HEK293 (cell line): ENCODE measurements around the gene TOP2A.
A peak's percentile ranks its signal among the peaks of the same experiment; 100 is the strongest.
"Not testable (repeated sequence)": the region's sequence is repeated elsewhere in the genome, so short reads cannot be mapped to it uniquely, and the experiment has no call there.

Experiments used
- CTCF ChIA-PET: fragments of 350-600 bp; formaldehyde crosslinking; extraction: SDS; loops from one replicate; lab custom pipeline; 2021; ENCODE audit warnings: antibody characterized with exemption; lab: Yijun Ruan, JAX
- POLR2A ChIA-PET: fragments of 300-600 bp; formaldehyde crosslinking; extraction: SDS; loops from one replicate; lab custom pipeline; 2020; ENCODE audit warnings: antibody characterized with exemption, inconsistent platforms; lab: Yijun Ruan, JAX
- H3K27ac ChIP-seq: fragments of 200-500 bp; sonication (Bioruptor generic); 2 replicates; pipeline ENCODE4 v1.5.1; 2014; ENCODE audit warnings: low read depth, low read length, control low read depth, inconsistent platforms; ENCODE audit errors: extremely low read depth
- H3K36me3 ChIP-seq, 2 experiments: fragments of 200-500 bp in 1 of 2; sonication (Bioruptor generic) in 1 of 2; 1 replicate in 1 of 2; 2 replicates in 1 of 2; pipeline ENCODE4 v1.5.1; 2014 to 2017; ENCODE audit warnings: inconsistent platforms in 2 of 2, low read length in 2 of 2; ENCODE audit not compliant: control insufficient read depth in 2 of 2, insufficient read depth in 1 of 2
- H3K4me1 ChIP-seq: fragments of 200-500 bp; sonication (Bioruptor generic); 2 replicates; pipeline ENCODE4 v1.5.1; 2014; ENCODE audit warnings: mild to moderate bottlenecking, low read length, inconsistent platforms; ENCODE audit not compliant: control insufficient read depth, insufficient read depth
- H3K4me3 ChIP-seq: 2 replicates; pipeline ENCODE4 v1.5.1; 2011; ENCODE audit warnings: low read depth, mild to moderate bottlenecking, control low read depth, low read length, moderate library complexity
- H3K9me3 ChIP-seq: fragments of 200-500 bp; sonication (Bioruptor generic); 2 replicates; pipeline ENCODE4 v1.5.1; 2014; ENCODE audit warnings: low read depth, low read length, inconsistent platforms; ENCODE audit not compliant: control insufficient read depth, insufficient read depth
- BCL11B ChIP-seq: fragments of 450-650 bp; formaldehyde crosslinking; IDR thresholded peaks from 2 replicates; pipeline ENCODE4 v1.5.1; 2016; ENCODE audit warnings: low read depth, missing biosample characterization, missing genetic modification characterization
- FEZF1 ChIP-seq: fragments of 450-650 bp; formaldehyde crosslinking; IDR thresholded peaks from 2 replicates; pipeline ENCODE4 v1.5.1; 2016; ENCODE audit warnings: missing biosample characterization, missing genetic modification characterization
- YY2 ChIP-seq: fragments of 450-650 bp; formaldehyde crosslinking; IDR thresholded peaks from 2 replicates; pipeline ENCODE4 v1.5.1; 2016; ENCODE audit warnings: missing biosample characterization, missing genetic modification characterization
- ZFHX2 ChIP-seq: fragments of 450-650 bp; formaldehyde crosslinking; conservative IDR thresholded peaks from 2 replicates; pipeline ENCODE4 v1.5.1; 2016; ENCODE audit warnings: missing biosample characterization, missing genetic modification characterization
- ZNF211 ChIP-seq: fragments of 450-650 bp; formaldehyde crosslinking; IDR thresholded peaks from 2 replicates; pipeline ENCODE4 v1.5.1; 2016; ENCODE audit warnings: low read depth, missing biosample characterization, missing genetic modification characterization
- ZNF324 ChIP-seq: fragments of 450-650 bp; formaldehyde crosslinking; IDR thresholded peaks from 2 replicates; pipeline ENCODE4 v1.5.1; 2016; ENCODE audit warnings: missing biosample characterization, missing genetic modification characterization
- ZNF571 ChIP-seq: fragments of 450-650 bp; formaldehyde crosslinking; IDR thresholded peaks from 2 replicates; pipeline ENCODE4 v1.5.0; 2017; ENCODE audit warnings: missing biosample characterization, missing genetic modification characterization
- ZNF621 ChIP-seq: fragments of 450-650 bp; formaldehyde crosslinking; IDR thresholded peaks from 2 replicates; pipeline ENCODE4 v1.5.1; 2017; ENCODE audit warnings: missing biosample characterization, missing genetic modification characterization
- ZNF747 ChIP-seq: fragments of 450-650 bp; formaldehyde crosslinking; IDR thresholded peaks from 2 replicates; pipeline ENCODE4 v1.5.1; 2016; ENCODE audit warnings: missing biosample characterization, missing genetic modification characterization
- ZSCAN23 ChIP-seq: fragments of 450-650 bp; formaldehyde crosslinking; IDR thresholded peaks from 2 replicates; pipeline ENCODE4 v1.5.1; 2016; ENCODE audit warnings: missing biosample characterization, missing genetic modification characterization
- TF ChIP-seq, protein P1 (sequence below): fragments of 450-650 bp; formaldehyde crosslinking; IDR thresholded peaks from 2 replicates; pipeline ENCODE4 v1.5.1; 2016; ENCODE audit warnings: missing biosample characterization, missing genetic modification characterization
- TF ChIP-seq, protein P2 (sequence below): fragments of 450-650 bp; formaldehyde crosslinking; IDR thresholded peaks from 2 replicates; pipeline ENCODE4 v1.5.1; 2016; ENCODE audit warnings: missing biosample characterization, missing genetic modification characterization
- TF ChIP-seq, protein P3 (sequence below): fragments of 450-650 bp; formaldehyde crosslinking; IDR thresholded peaks from 2 replicates; pipeline ENCODE4 v1.5.0; 2017; ENCODE audit warnings: missing biosample characterization, missing genetic modification characterization, borderline replicate concordance
- TF ChIP-seq, protein P4 (sequence below): fragments of 450-650 bp; formaldehyde crosslinking; IDR thresholded peaks from 2 replicates; pipeline ENCODE4 v1.5.1; 2016; ENCODE audit warnings: missing biosample characterization, missing genetic modification characterization
- TF ChIP-seq, protein P5 (sequence below): fragments of 450-650 bp; formaldehyde crosslinking; IDR thresholded peaks from 2 replicates; pipeline ENCODE4 v1.5.1; 2016; ENCODE audit warnings: missing biosample characterization, missing genetic modification characterization

Gene TOP2A

DNA sequence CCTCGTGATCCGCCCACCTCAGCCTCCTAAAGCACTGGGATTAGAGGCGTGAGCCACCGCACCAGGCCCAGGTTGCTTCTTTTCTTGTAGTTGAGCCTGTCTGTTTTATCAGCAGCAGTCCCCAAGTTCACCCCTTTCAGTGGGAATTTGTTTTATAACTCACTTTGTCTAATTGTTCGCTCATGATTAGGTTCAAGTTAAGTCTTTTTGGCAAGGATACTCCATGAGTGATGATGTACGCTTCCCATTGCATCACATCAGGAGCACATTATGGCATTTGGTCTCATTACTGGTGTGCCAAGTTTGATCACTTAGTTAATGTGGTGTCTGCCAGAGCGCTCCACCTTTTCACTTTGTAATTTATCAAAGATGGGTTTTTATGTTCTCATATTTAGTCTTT is 38.7 kb downstream of the TOP2A start (continued):
- TF ChIP-seq, protein P1, sequence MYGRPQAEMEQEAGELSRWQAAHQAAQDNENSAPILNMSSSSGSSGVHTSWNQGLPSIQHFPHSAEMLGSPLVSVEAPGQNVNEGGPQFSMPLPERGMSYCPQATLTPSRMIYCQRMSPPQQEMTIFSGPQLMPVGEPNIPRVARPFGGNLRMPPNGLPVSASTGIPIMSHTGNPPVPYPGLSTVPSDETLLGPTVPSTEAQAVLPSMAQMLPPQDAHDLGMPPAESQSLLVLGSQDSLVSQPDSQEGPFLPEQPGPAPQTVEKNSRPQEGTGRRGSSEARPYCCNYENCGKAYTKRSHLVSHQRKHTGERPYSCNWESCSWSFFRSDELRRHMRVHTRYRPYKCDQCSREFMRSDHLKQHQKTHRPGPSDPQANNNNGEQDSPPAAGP (tag by site-specific recombination), result no peak
- TF ChIP-seq ZNF571 (tag by site-specific recombination) (no peak), ZSCAN23 (tag by site-specific recombination) (no peak), FEZF1 (tag by site-specific recombination) (no peak), ZNF747 (tag by site-specific recombination) (no peak), ZFHX2 (tag by site-specific recombination) (no peak), ZNF211 (no peak), YY2 (no peak), BCL11B (no peak), ZNF621 (tag by site-specific recombination) (no peak)
- TF ChIP-seq, protein P2, sequence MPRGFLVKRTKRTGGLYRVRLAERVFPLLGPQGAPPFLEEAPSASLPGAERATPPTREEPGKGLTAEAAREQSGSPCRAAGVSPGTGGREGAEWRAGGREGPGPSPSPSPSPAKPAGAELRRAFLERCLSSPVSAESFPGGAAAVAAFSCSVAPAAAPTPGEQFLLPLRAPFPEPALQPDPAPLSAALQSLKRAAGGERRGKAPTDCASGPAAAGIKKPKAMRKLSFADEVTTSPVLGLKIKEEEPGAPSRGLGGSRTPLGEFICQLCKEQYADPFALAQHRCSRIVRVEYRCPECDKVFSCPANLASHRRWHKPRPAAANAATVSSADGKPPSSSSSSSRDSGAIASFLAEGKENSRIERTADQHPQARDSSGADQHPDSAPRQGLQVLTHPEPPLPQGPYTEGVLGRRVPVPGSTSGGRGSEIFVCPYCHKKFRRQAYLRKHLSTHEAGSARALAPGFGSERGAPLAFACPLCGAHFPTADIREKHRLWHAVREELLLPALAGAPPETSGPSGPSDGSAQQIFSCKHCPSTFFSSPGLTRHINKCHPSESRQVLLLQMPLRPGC (tag by site-specific recombination), result no peak
- TF ChIP-seq, protein P3, sequence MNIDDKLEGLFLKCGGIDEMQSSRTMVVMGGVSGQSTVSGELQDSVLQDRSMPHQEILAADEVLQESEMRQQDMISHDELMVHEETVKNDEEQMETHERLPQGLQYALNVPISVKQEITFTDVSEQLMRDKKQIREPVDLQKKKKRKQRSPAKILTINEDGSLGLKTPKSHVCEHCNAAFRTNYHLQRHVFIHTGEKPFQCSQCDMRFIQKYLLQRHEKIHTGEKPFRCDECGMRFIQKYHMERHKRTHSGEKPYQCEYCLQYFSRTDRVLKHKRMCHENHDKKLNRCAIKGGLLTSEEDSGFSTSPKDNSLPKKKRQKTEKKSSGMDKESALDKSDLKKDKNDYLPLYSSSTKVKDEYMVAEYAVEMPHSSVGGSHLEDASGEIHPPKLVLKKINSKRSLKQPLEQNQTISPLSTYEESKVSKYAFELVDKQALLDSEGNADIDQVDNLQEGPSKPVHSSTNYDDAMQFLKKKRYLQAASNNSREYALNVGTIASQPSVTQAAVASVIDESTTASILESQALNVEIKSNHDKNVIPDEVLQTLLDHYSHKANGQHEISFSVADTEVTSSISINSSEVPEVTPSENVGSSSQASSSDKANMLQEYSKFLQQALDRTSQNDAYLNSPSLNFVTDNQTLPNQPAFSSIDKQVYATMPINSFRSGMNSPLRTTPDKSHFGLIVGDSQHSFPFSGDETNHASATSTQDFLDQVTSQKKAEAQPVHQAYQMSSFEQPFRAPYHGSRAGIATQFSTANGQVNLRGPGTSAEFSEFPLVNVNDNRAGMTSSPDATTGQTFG (tag by site-specific recombination), result no peak

DNA sequence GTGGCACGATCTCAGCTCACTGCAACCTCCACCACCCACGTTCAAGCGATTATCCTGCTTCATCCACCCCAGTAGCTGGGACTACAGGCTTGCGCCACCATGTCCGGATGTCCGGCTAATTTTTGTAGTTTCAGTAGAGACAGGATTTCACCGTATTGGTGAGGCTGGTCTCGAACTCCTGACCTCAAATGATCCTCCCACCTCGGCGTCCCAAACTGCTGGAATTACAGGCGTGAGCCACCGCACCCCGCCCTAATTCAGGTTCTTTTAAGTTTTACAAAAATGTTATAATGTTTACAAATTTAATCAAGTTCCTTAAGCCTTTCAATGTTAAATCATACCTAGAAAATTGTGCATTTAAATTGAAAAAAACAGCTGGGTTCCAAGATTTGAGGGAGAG is 39.9 kb downstream of the TOP2A start:
- POLR2A ChIA-PET, result interaction anchor here (0.7 kb wide), 1 partner anchor 8 kb away, joined by 3 read pairs; no protein-coding TSS in a partner anchor

DNA sequence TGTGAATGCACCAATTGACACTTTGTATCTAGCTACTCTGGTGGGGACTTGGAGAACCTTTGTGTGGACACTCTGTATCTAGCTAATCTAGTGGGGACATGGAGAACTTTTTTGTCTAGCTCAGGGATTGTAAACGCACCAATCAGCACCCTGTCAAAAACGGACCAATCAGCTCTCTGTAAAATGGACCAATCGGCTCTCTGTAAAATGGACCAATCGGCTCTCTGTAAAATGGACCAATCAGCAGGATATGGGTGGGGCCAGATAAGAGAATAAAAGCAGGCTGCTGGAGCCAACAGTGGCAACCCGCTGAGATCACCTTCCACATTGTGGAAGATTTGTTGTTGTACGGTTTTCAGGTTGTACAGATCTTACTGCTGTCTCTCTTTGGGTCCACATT is 41.2 kb downstream of the TOP2A start:
- H3K27ac ChIP-seq, H3K4me3 ChIP-seq, H3K36me3 ChIP-seq, H3K4me1 ChIP-seq, H3K9me3 ChIP-seq: not testable (repeated sequence)
- POLR2A ChIA-PET, result interaction anchor here (1.7 kb wide), 1 partner anchor 41 kb away, joined by 7 read pairs; the partner anchor contains the start of gene TOP2A
- CTCF ChIA-PET, result interaction anchor here (0.6 to 1.2 kb wide), 3 partner anchors 19 to 100 kb away, joined by 3 to 7 read pairs (median 3); no protein-coding TSS in a partner anchor

More for the DNA sequence above, 39.9 kb downstream of the TOP2A start:
- H3K27ac ChIP-seq, result no peak overlapping the region
- no peaks in the 10 kb centered on the region for H3K4me1 ChIP-seq
- TF ChIP-seq ZNF324 (tag by site-specific recombination), result no peak
- TF ChIP-seq, protein P4, sequence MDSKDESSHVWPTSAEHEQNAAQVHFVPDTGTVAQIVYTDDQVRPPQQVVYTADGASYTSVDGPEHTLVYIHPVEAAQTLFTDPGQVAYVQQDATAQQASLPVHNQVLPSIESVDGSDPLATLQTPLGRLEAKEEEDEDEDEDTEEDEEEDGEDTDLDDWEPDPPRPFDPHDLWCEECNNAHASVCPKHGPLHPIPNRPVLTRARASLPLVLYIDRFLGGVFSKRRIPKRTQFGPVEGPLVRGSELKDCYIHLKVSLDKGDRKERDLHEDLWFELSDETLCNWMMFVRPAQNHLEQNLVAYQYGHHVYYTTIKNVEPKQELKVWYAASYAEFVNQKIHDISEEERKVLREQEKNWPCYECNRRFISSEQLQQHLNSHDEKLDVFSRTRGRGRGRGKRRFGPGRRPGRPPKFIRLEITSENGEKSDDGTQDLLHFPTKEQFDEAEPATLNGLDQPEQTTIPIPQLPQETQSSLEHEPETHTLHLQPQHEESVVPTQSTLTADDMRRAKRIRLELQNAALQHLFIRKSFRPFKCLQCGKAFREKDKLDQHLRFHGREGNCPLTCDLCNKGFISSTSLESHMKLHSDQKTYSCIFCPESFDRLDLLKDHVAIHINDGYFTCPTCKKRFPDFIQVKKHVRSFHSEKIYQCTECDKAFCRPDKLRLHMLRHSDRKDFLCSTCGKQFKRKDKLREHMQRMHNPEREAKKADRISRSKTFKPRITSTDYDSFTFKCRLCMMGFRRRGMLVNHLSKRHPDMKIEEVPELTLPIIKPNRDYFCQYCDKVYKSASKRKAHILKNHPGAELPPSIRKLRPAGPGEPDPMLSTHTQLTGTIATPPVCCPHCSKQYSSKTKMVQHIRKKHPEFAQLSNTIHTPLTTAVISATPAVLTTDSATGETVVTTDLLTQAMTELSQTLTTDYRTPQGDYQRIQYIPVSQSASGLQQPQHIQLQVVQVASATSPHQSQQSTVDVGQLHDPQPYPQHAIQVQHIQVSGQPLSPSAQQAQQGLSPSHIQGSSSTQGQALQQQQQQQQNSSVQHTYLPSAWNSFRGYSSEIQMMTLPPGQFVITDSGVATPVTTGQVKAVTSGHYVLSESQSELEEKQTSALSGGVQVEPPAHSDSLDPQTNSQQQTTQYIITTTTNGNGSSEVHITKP (tag by site-specific recombination), result no peak
- TF ChIP-seq, protein P5, sequence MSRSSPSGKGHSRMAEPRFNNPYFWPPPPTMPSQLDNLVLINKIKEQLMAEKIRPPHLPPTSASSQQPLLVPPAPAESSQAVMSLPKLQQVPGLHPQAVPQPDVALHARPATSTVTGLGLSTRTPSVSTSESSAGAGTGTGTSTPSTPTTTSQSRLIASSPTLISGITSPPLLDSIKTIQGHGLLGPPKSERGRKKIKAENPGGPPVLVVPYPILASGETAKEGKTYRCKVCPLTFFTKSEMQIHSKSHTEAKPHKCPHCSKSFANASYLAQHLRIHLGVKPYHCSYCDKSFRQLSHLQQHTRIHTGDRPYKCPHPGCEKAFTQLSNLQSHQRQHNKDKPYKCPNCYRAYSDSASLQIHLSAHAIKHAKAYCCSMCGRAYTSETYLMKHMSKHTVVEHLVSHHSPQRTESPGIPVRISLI (tag by site-specific recombination), result 0 out of 2 replicates have a peak, but pooled peaks have one; percentile 7
- no peaks in the 10 kb centered on the region for H3K9me3 ChIP-seq
- H3K4me3 ChIP-seq, result no peak overlapping the region
- CTCF ChIA-PET, result interaction anchor here (0.8 to 0.9 kb wide), 2 partner anchors 182 to 339 kb away, joined by 4 read pairs; no protein-coding TSS in a partner anchor
- H3K36me3 ChIP-seq, result no peaks in the 10 kb centered on the region

DNA sequence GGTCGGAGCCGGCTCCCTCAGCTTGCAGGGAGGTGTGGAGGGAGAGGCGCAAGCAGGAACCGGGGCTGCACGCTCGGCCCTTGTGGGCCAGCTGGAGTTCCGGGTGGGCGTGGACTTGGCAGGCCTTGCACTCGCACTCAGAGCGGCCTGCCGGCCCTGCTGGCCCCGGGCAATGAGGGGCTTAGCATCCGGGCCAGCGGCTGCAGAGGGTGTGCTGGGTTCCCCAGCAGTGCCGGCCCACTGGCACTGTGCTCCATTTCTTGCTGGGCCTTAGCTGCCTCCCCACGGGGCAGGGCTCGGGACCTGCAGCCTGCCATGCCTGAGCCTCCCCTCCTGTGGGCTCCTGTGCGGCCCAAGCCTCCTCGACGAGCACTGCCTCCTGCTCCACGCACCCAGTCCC is 41.9 kb downstream of the TOP2A start:
- H3K4me3 ChIP-seq, H3K36me3 ChIP-seq, H3K4me1 ChIP-seq, H3K27ac ChIP-seq, H3K9me3 ChIP-seq: not testable (repeated sequence)
- CTCF ChIA-PET, result interaction anchor here (1.2 kb wide), 2 partner anchors 40 to 101 kb away, joined by 3 to 4 read pairs; no protein-coding TSS in a partner anchor
- POLR2A ChIA-PET, result interaction anchor here (1.7 kb wide), 1 partner anchor 42 kb away, joined by 7 read pairs; the partner anchor contains the start of gene TOP2A
